Liver (tissue), 9 donors: ENCODE measurements around the gene CEP78. TPM values are rescaled to one million over a fixed set of nuclear protein-coding genes. Genes with fewer than 3 reads are reported as not detected.

Experiments
- DNase-seq: peaks from one replicate; pipeline ENCODE4 v3.0.0-alpha.2; 2017; ENCODE audit warnings: low spot score
- H3K27ac ChIP-seq, 2 donors: one replicate each; pipeline ENCODE4 v1.7.0; 2013; ENCODE audit warnings: inconsistent platforms in 2 of 2, low read length in 2 of 2, control low read depth in 1 of 2, low read depth in 1 of 2, mild to moderate bottlenecking in 1 of 2
- H3K27me3 ChIP-seq, 4 donors: one replicate each; pipeline versions ENCODE4 v1.6.1 to v1.7.0; 2013; ENCODE audit warnings: low read length in 3 of 4, inconsistent platforms in 1 of 4, mild to moderate bottlenecking in 1 of 4, moderate library complexity in 1 of 4; ENCODE audit not compliant: control insufficient read depth in 4 of 4, insufficient read depth in 4 of 4
- H3K36me3 ChIP-seq, 4 donors: one replicate each; pipeline versions ENCODE4 v1.6.1 to v1.7.0; 2013; ENCODE audit warnings: low read length in 3 of 4, mild to moderate bottlenecking in 3 of 4, low read depth in 1 of 4, moderate library complexity in 1 of 4; ENCODE audit not compliant: control insufficient read depth in 4 of 4, insufficient read depth in 3 of 4
- H3K4me1 ChIP-seq, 4 donors: one replicate each; pipeline versions ENCODE4 v1.6.1 to v1.7.0; 2013; ENCODE audit warnings: low read length in 3 of 4, mild to moderate bottlenecking in 3 of 4, moderate library complexity in 1 of 4; ENCODE audit not compliant: control insufficient read depth in 4 of 4, insufficient read depth in 4 of 4
- H3K4me3 ChIP-seq, 3 donors: one replicate each; pipeline versions ENCODE4 v1.6.1 to v1.7.0; 2013; ENCODE audit warnings: low read length in 3 of 3, control low read depth in 1 of 3, low read depth in 1 of 3, mild to moderate bottlenecking in 1 of 3
- H3K9ac ChIP-seq, 2 donors: one replicate each; pipeline ENCODE4 v1.7.0; 2013; ENCODE audit warnings: low read length in 2 of 2, mild to moderate bottlenecking in 2 of 2, moderate library complexity in 2 of 2, control low read depth in 1 of 2, low read depth in 1 of 2
- H3K9me3 ChIP-seq, 4 donors: one replicate each; pipeline versions ENCODE4 v1.6.1 to v1.7.0; 2013; ENCODE audit warnings: low read length in 3 of 4; ENCODE audit not compliant: control insufficient read depth in 4 of 4
- CTCF ChIP-seq: fragments of 150-350 bp; IDR thresholded peaks from 2 replicates; pipeline ENCODE4 v1.5.1; 2017; ENCODE audit warnings: improper control_type of control experiment, low read depth, low read length; ENCODE audit not compliant: missing input control
- EGR1 ChIP-seq, 2 donors: IDR thresholded peaks; 2 replicates each; pipeline ENCODE4 v1.6.1; 2016 to 2018; ENCODE audit warnings: antibody characterized with exemption in 2 of 2, low read depth in 2 of 2
- FOXA1 ChIP-seq: IDR thresholded peaks from 2 replicates; pipeline ENCODE4 v1.6.1; 2016; ENCODE audit warnings: antibody characterized with exemption
- FOXA2 ChIP-seq: IDR thresholded peaks from 2 replicates; pipeline ENCODE4 v1.6.1; 2016; ENCODE audit warnings: antibody characterized with exemption
- GABPA ChIP-seq, 2 donors: IDR thresholded peaks in 1 of 2; conservative IDR thresholded peaks in 1 of 2; 2 replicates each; pipeline ENCODE4 v1.6.1; 2016; ENCODE audit warnings: antibody characterized with exemption in 2 of 2, mild to moderate bottlenecking in 1 of 2, moderate library complexity in 1 of 2
- HNF4A ChIP-seq, 2 donors: conservative IDR thresholded peaks; 2 replicates each; pipeline ENCODE4 v1.6.1; 2016; ENCODE audit warnings: antibody characterized with exemption in 2 of 2, mild to moderate bottlenecking in 2 of 2
- HNF4G ChIP-seq: IDR thresholded peaks from 2 replicates; pipeline ENCODE4 v1.6.1; 2016; ENCODE audit warnings: antibody characterized with exemption
- JUND ChIP-seq, 2 donors: IDR thresholded peaks; 2 replicates each; pipeline ENCODE4 v1.6.1; 2016; ENCODE audit warnings: antibody characterized with exemption in 2 of 2
- MAX ChIP-seq: IDR thresholded peaks from 2 replicates; pipeline ENCODE4 v1.6.1; 2016; ENCODE audit warnings: antibody characterized with exemption
- NR2F2 ChIP-seq: IDR thresholded peaks from 2 replicates; pipeline ENCODE4 v1.6.1; 2016; ENCODE audit warnings: antibody characterized with exemption
- RAD21 ChIP-seq, 2 donors: IDR thresholded peaks; 2 replicates each; pipeline ENCODE4 v1.6.1; 2016; ENCODE audit warnings: antibody characterized with exemption in 2 of 2, mild to moderate bottlenecking in 2 of 2
- RXRA ChIP-seq, 2 donors: IDR thresholded peaks; 2 replicates each; pipeline ENCODE4 v1.6.1; 2017 to 2018; ENCODE audit warnings: antibody characterized with exemption in 2 of 2, mild to moderate bottlenecking in 1 of 2
- SP1 ChIP-seq: IDR thresholded peaks from 2 replicates; pipeline ENCODE4 v1.6.1; 2018; ENCODE audit warnings: antibody characterized with exemption, mild to moderate bottlenecking
- TAF1 ChIP-seq: conservative IDR thresholded peaks from 2 replicates; pipeline ENCODE4 v1.6.1; 2016; ENCODE audit warnings: antibody characterized with exemption, mild to moderate bottlenecking
- YY1 ChIP-seq: IDR thresholded peaks from 2 replicates; pipeline ENCODE4 v1.6.1; 2016; ENCODE audit warnings: antibody characterized with exemption, mild to moderate bottlenecking
- ZBTB33 ChIP-seq: IDR thresholded peaks from 2 replicates; pipeline ENCODE4 v1.6.1; 2016; ENCODE audit warnings: antibody characterized with exemption
- WGBS: extraction: QIAGEN DNeasy Blood & Tissue Kit; methylation state at CpG from one replicate; pipeline ENCODE4 v1.1.7; 2013; 5-methylcytosine and 5-hydroxymethylcytosine counted together
- polyA plus RNA-seq, 2 donors: library from polyadenylated mRNA; stranded (reverse) in 1 of 2; unstranded in 1 of 2; fragments of 200-250 nt in 1 of 2; fragments of >200 nt in 1 of 2; fragmentation: Nextera tagmentation in 1 of 2; extraction: Ambion mirVana in 1 of 2; gene quantifications; one replicate each; pipeline versions ENCODE4 v1.2.1 to v1.2.3, GENCODE V29; 2013 to 2015
- total RNA-seq, 2 donors: library from RNA; depleted of rRNA; stranded (reverse); fragments of >200 nt; gene quantifications; one replicate each; pipeline ENCODE4 v1.2.3, GENCODE V29; 2014
- donor health status: healthy.
- donor health status: healthy.
- donor health status: healthy.
- donor health status: healthy.
- donor health status: healthy.

Gene CEP78
- total and polyA plus RNA-seq, 4 donors = 2.6 to 12.0 (median 6.4) TPM

- Histone ChIP-seq H3K9me3 (no peaks in the 10 kb centered on the region), H3K27ac (no peak overlapping the region), H3K4me3 (no peak overlapping the region), H3K9ac (no peak overlapping the region), H3K36me3 (no peaks in the 10 kb centered on the region), H3K4me1 (peaks cover 4 to 56% (median 30%) of the 10 kb centered on the region in 4 donors), H3K27me3 (no peaks in the 10 kb centered on the region)
- no peak for DNase-seq
- WGBS = 83% methylated on average over 5 of the region's 5 CpGs
- TF ChIP-seq CTCF = no peak
- TF ChIP-seq HNF4G = no peak
- TF ChIP-seq MAX = no peak
- TF ChIP-seq NR2F2 = no peak
- TF ChIP-seq TAF1 = no peak
Measured at GRCh38 chr9:78294290-78295176, 58.7 kb downstream of the CEP78 start.

GRCh38 chr9:78295177-78295575 lies 59.3 kb downstream of the CEP78 start:
- no peak overlapping the region for H3K9ac ChIP-seq

More at GRCh38 chr9:78295177-78295575, 59.3 kb downstream of the CEP78 start:
- Histone ChIP-seq H3K36me3 (no peaks in the 10 kb centered on the region), H3K9me3 (no peaks in the 10 kb centered on the region), H3K27me3 (no peaks in the 10 kb centered on the region), H3K27ac (no peak overlapping the region), H3K4me3 (no peak overlapping the region), H3K4me1 (peaks cover 4 to 62% (median 32%) of the 10 kb centered on the region in 4 donors)
- WGBS = 84% methylated on average over 3 of the region's 3 CpGs
- TF ChIP-seq RXRA (IDR thresholded peaks at IDR 0.05) (no peak), HNF4A (conservative IDR thresholded peaks at IDR 0.05) (no peak), TAF1 (no peak), JUND (IDR thresholded peaks at IDR 0.05) (no peak), ZBTB33 (no peak), FOXA2 (no peak), SP1 (no peak), EGR1 (IDR thresholded peaks at IDR 0.05; ENCODE audit: low read depth in 2 of 2) (no peak), FOXA1 (no peak), GABPA (IDR thresholded peaks at IDR 0.05 in 1 of 2, conservative IDR thresholded peaks at IDR 0.05 in 1 of 2) (no peak), NR2F2 (no peak), MAX (no peak), RAD21 (IDR thresholded peaks at IDR 0.05) (no peak), YY1 (no peak), CTCF (no peak)
- DNase-seq = no peak
